WI38 (cell line): ENCODE data around the gene TNIP1.

Experiments
- H3K4me3 ChIP-seq: 2 replicates; pipeline ENCODE4 v1.5.1; 2011; ENCODE audit warnings: low read depth, mild to moderate bottlenecking, control low read depth, low read length
- TF ChIP-seq, protein P1 (sequence below): IDR thresholded peaks from 2 replicates; pipeline ENCODE4 v1.5.1; 2012; ENCODE audit warnings: low read depth, mild to moderate bottlenecking, control low read depth, low read length

TNIP1 gene, protein sequence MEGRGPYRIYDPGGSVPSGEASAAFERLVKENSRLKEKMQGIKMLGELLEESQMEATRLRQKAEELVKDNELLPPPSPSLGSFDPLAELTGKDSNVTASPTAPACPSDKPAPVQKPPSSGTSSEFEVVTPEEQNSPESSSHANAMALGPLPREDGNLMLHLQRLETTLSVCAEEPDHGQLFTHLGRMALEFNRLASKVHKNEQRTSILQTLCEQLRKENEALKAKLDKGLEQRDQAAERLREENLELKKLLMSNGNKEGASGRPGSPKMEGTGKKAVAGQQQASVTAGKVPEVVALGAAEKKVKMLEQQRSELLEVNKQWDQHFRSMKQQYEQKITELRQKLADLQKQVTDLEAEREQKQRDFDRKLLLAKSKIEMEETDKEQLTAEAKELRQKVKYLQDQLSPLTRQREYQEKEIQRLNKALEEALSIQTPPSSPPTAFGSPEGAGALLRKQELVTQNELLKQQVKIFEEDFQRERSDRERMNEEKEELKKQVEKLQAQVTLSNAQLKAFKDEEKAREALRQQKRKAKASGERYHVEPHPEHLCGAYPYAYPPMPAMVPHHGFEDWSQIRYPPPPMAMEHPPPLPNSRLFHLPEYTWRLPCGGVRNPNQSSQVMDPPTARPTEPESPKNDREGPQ

DNA sequence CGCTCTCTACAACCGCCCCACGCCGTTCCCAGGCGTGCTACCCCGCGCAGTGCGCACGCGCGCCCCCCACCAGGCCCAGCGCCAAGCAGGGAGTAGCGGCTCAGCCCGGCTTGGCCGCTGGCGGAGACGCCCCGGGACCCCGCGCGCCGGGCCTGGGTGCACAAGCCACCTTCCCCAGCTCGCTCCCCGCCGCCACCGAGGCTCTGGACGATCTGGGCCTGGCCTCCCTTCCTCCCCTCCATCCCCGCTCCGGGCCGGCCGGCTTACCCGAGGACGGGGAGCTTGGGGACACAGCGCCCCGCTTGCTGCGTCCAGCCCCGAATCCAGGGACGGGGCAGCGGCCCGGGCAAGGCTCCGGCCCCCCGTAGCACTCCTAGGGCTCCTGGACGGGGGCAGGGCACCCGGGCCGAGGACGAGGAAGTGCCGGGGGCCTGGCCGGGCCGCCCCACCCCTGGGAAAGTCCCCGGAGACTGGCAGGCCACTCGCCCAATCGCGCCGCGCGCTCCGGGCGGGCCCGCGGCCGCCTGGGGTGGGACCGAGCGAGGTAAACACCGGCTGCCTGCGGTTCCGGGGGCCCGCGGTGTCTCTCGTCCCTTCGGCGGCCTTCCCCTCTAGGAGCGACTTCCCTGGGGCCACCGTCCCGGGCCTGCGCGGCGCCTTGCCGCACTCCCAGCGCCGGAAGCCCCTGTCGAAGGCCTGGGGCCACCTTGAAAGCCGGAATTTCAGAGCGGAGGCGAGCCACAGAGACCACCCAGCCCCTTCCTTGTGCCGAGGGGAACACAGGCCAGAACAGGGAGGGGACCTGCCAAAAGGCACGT is at the start of gene TNIP1:
Gene TNIP1, minus strand, starts transcription at position 422 of the 818 bp plus-strand sequence. CDS start 15,939 bp downstream, outside the sequence.
- peak within 1 kb of the TSS; percentile 83 for H3K4me3 ChIP-seq
- TF ChIP-seq, protein P1, sequence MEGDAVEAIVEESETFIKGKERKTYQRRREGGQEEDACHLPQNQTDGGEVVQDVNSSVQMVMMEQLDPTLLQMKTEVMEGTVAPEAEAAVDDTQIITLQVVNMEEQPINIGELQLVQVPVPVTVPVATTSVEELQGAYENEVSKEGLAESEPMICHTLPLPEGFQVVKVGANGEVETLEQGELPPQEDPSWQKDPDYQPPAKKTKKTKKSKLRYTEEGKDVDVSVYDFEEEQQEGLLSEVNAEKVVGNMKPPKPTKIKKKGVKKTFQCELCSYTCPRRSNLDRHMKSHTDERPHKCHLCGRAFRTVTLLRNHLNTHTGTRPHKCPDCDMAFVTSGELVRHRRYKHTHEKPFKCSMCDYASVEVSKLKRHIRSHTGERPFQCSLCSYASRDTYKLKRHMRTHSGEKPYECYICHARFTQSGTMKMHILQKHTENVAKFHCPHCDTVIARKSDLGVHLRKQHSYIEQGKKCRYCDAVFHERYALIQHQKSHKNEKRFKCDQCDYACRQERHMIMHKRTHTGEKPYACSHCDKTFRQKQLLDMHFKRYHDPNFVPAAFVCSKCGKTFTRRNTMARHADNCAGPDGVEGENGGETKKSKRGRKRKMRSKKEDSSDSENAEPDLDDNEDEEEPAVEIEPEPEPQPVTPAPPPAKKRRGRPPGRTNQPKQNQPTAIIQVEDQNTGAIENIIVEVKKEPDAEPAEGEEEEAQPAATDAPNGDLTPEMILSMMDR = no peak

DNA sequence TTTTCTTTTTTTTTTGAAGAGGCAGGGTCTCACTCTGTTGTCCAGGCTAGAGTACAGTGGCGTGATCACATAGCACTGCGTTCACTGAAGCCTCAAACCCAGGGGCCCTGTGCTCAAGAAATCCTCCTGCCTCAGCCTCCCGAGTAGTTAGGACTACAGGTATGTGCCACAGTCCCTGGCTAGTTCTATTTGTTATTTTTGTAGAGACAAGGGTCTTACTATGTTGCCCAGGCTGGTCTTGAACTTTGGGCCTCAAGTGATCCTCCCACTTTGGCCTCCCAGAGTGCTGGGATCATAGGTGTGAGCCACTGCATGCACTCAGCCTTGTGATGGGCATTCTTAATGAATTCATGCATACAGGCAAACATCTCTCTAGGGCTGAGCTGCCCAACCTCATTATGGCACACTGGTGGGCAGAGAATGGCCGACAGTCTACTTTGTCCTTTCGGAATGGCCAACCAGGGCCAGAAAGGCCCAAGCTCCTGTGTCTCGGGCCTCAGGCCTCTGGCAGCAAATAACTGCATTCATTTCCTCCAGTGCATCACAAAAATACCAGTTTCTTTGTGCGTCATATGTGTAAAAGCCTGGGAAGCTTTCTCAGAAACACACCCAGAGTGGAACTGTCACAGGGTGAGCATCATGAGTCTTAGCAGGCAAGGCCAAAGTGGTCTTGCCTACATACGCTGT is 49.5 kb upstream of the TNIP1 start:
- TF ChIP-seq, protein P1 = no peak
- H3K4me3 ChIP-seq = no peak overlapping the region

DNA sequence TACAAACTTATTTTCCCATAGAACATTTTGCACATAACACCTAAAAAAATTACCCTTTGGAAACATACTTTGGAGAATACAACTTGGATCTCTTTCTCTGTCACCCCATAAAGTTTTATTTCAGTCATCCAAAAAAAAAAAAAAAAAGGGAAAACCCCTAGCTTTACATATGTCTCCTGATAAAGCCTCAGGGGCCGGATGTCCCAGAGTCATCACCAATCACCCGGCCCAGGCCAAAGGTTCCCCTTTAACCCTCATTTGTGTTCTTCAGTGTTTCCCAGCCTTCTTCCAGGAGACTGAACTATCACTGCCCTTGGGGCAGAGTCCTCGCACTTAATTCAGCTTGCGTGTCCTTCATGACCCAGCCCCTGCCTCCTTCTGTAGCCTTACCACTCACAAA is 48.0 kb upstream of the TNIP1 start:
- no peak overlapping the region for H3K4me3 ChIP-seq
- TF ChIP-seq, protein P1 = no peak

DNA sequence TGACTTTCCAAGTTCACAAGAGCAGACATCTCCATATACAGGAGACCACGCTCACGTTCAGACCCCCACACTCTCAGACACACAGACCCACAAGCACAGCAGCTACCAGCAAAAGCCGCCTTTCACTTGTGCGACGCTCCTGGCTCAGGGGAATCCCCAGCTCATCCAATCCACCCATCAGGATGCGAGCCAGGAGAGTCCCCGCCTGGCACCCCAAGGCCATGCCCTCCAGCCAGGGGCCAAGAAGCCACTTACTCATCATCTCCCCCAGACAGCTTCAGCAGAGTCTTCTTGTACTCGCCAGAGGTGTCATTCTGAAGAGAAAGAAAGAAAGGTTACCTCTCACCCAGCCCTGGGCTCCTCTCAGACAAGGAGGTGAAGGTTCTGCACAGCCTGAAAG is 47.1 kb upstream of the TNIP1 start:
- TF ChIP-seq, protein P1 = no peak
- H3K4me3 ChIP-seq = no peak overlapping the region

DNA sequence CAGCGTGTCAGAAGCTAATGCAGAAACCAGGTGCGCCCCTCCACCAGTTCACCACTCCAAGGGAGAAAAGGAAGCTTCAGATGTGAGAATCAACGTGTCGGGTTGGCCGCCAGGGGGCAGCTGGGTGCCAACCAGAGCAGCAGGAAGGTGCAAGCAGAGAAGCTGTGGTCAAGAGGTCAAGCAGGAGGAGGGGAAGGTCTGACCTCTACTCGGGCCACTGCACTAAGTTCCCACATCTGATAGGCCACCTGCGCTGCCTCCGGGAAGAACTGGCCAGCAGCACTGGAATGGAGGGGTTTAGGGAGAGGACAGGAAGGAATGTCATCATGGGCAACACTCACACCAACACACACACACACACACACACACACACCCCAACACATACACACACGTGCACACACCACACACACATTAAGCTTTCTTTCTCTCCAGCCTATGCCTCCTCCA is 45.4 kb upstream of the TNIP1 start:
- no peak overlapping the region for H3K4me3 ChIP-seq

DNA sequence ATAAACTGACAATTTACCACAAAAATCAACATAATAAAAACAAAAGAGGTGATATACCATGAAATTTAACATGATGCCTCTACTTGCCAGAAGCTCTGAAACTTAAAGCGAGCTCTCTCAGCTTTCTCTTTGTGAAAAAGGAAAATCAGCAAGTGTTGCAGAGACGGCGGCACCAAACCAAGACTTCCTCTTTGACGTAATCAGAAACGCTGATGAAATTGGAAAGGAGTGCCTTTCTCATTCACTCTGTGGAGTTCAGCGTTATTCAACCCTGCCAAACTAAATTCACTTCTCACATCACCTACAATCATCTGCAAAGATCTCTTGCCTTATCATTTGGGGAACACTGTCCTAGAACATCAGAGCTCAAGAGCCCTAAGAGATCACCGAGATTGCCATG is 44.6 kb upstream of the TNIP1 start:
- TF ChIP-seq, protein P1 = no peak
- no peak overlapping the region for H3K4me3 ChIP-seq

More for the DNA sequence above, 45.4 kb upstream of the TNIP1 start:
- TF ChIP-seq, protein P1 = peak; percentile 55
